A673 (cell line): ENCODE measurements around the gene FUT3. TPM values are rescaled to one million over a fixed set of nuclear protein-coding genes. Genes with fewer than 3 reads are reported as not detected.
"Not testable (repeated sequence)": the region's sequence is repeated elsewhere in the genome, so short reads cannot be mapped to it uniquely, and the experiment has no call there.

Experiments
- BruUV-seq: library from RNA; stranded (reverse); fragments of 400-500 nt; replicated peaks from 2 replicates; lab custom pipeline; 2021; lab: Mats Ljungman, UMichigan
- CTCF ChIA-PET: fragments of 300-600 bp; sonication (Branson Sonifier 250); formaldehyde crosslinking; loops from one replicate; lab custom pipeline; 2022; ENCODE audit warnings: antibody characterized with exemption; lab: Charles Lee
- POLR2A ChIA-PET: fragments of 300-600 bp; sonication (Branson Sonifier 250); formaldehyde crosslinking; loops from one replicate; lab custom pipeline; 2022; ENCODE audit warnings: antibody characterized with exemption; ENCODE audit not compliant: low non-redundant PET; lab: Charles Lee
- DNase-seq: peaks from one replicate; pipeline ENCODE4 v3.0.0-alpha.2; 2015; ENCODE audit warnings: low spot score
- H3K27ac ChIP-seq: fragments of 200-600 bp; sonication (generic); 2 replicates; pipeline ENCODE4 v1.5.1; 2016; ENCODE audit warnings: mixed run types, low read depth, mild to moderate bottlenecking, mixed read lengths, antibody characterized with exemption, low read length; ENCODE audit not compliant: poor library complexity, severe bottlenecking
- H3K27me3 ChIP-seq: fragments of 200-600 bp; sonication (generic); replicated peaks from 2 replicates; pipeline ENCODE4 v1.6.1; 2017; ENCODE audit warnings: mixed run types, low read depth, mild to moderate bottlenecking, mixed read lengths, antibody characterized with exemption, low read length; ENCODE audit not compliant: insufficient read depth, poor library complexity
- H3K36me3 ChIP-seq: fragments of 200-600 bp; sonication (generic); 2 replicates; pipeline ENCODE4 v1.6.1; 2016; ENCODE audit warnings: mixed run types, mild to moderate bottlenecking, mixed read lengths, antibody characterized with exemption, low read length; ENCODE audit not compliant: insufficient read depth, poor library complexity, severe bottlenecking
- H3K4me1 ChIP-seq: fragments of 200-600 bp; sonication (generic); 2 replicates; pipeline ENCODE4 v1.6.1; 2017; ENCODE audit warnings: mixed run types, mild to moderate bottlenecking, mixed read lengths, antibody characterized with exemption, low read length; ENCODE audit not compliant: insufficient read depth, poor library complexity, severe bottlenecking
- H3K4me3 ChIP-seq: fragments of 200-600 bp; sonication (generic); 2 replicates; pipeline ENCODE4 v1.5.1; 2016; ENCODE audit warnings: low read depth, mixed run types, mild to moderate bottlenecking, mixed read lengths, low read length; ENCODE audit not compliant: poor library complexity, severe bottlenecking
- H3K9me3 ChIP-seq: fragments of 200-600 bp; sonication (generic); 2 replicates; pipeline ENCODE4 v1.6.1; 2016; ENCODE audit warnings: mixed run types, low read depth, mild to moderate bottlenecking, mixed read lengths, antibody characterized with exemption, low read length; ENCODE audit not compliant: poor library complexity, severe bottlenecking
- EZH2 ChIP-seq: fragments of 200-600 bp; sonication (generic); IDR thresholded peaks from 2 replicates; pipeline ENCODE4 v1.6.1; 2017; ENCODE audit warnings: borderline replicate concordance, low read depth, mild to moderate bottlenecking, mixed read lengths, antibody characterized with exemption, low read length; ENCODE audit not compliant: poor library complexity, severe bottlenecking
- intact Hi-C: fragments of 100-400 bp; cut with micrococcal nuclease; formaldehyde crosslinking; loops from one replicate; pipeline ENCODE4 v1.10.0; 2022; ENCODE audit not compliant: unreplicated experiment
- total RNA-seq: library from RNA; stranded (reverse); gene quantifications from 2 replicates; pipeline ENCODE4 v1.2.3, GENCODE V29; 2021
- TF ChIP-seq, protein P1 (sequence below): fragments of 300-800, 200-600 bp; sonication (generic); conservative IDR thresholded peaks from 2 replicates; pipeline ENCODE4 v1.5.1; 2017; ENCODE audit warnings: low read depth, mild to moderate bottlenecking, antibody characterized with exemption, low read length, moderate library complexity, mixed read lengths

FUT3 gene
- total RNA-seq, 1 experiment from 2014 or later: not detected

DNA sequence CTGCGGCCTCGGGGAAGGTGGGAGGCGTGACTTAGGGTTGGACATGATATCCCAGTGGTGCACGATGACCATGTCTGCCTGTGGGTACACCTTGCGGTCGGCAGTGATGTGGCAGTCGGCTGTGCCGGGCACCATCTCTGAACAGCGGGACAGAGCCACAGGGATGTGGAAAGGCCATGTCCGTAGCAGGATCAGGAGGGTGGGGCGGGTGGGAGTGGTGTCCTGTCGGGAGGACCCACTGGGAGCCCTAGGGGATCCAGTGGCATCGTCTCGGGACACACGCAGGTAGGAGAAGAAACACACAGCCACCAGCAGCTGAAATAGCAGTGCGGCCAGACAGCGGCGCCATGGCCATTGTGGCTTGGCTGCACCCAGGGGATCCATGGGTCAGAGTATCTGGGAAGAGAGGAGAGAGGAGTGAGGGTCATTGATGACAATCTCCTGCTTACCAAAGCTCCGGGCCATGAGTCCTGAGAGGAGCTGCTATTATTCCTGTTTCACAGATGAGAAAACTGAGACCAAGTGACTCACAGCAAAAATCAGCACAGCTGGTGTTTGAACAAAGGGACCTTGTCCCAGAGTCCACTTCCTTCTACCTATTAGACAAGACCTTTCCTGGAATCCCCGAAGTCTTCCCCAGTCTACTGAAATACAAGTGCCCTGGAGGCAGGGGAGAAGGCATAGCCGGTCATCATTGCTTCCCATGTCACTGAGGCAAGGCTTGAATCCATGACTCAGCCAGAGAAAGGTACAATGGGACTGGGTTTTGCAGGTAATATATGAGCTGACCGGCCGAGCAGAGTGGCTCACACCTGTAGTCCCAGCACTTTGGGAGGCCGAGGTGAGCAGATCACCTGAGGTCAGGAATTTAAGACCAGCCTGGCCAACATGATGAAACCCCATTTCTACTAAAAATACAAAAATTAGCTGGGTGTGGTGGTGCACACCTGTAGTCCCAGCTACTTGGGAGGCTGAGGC, 6.5 kb downstream of the FUT3 start:
- CTCF ChIA-PET: no interaction called here
- Histone ChIP-seq H3K36me3 (no peaks in the 10 kb centered on the region), H3K4me3 (no peak overlapping the region), H3K27me3 (no peaks in the 10 kb centered on the region), H3K9me3 (no peaks in the 10 kb centered on the region), H3K27ac (no peak overlapping the region), H3K4me1 (no peaks in the 10 kb centered on the region)
- intact Hi-C loops: no loop called here
- TF ChIP-seq, protein P1, sequence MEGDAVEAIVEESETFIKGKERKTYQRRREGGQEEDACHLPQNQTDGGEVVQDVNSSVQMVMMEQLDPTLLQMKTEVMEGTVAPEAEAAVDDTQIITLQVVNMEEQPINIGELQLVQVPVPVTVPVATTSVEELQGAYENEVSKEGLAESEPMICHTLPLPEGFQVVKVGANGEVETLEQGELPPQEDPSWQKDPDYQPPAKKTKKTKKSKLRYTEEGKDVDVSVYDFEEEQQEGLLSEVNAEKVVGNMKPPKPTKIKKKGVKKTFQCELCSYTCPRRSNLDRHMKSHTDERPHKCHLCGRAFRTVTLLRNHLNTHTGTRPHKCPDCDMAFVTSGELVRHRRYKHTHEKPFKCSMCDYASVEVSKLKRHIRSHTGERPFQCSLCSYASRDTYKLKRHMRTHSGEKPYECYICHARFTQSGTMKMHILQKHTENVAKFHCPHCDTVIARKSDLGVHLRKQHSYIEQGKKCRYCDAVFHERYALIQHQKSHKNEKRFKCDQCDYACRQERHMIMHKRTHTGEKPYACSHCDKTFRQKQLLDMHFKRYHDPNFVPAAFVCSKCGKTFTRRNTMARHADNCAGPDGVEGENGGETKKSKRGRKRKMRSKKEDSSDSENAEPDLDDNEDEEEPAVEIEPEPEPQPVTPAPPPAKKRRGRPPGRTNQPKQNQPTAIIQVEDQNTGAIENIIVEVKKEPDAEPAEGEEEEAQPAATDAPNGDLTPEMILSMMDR: no peak
- no peak for TF ChIP-seq EZH2
- POLR2A ChIA-PET: no interaction called here
- DNase-seq: no peak
- no TSS peak for BruUV-seq

DNA sequence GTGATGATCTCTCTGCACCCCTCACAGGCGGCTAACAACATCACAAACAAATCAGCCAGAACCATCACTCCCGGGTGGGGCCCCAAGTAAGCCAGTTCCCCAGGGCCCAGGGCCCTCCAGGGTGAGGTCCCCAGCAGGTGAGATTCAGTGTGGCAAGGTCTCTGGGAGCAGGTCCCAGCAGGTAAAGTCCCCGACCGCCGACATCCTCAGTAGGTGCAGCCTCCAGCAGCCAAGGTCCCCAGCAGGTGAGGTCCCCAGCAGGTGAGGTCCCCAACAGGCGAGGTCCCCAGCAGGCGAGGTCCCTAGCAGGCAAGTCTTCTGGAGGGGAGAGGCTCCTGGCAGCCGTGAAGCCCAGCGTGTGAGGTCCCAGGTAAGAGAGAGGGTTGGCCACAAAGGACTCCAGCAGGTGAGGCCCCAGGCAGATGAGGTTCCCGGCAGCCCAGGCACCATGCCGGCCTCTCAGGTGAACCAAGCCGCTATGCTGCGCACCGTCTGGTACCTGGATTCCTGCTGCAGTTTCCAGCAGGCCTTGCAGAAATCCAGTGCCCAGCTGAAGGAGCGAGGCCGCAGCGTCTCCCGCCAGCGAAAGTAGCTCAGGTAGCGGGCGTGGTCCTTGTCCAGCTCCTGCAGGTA, 7.8 kb downstream of the FUT3 start:
- no peak for DNase-seq
- H3K4me3 ChIP-seq: no peak overlapping the region
- TF ChIP-seq, protein P1: no peak
- H3K27me3 ChIP-seq: no peaks in the 10 kb centered on the region
- no peaks in the 10 kb centered on the region for H3K4me1 ChIP-seq
- H3K36me3 ChIP-seq: no peaks in the 10 kb centered on the region
- POLR2A ChIA-PET: no interaction called here
- intact Hi-C loops: no loop called here
- H3K27ac ChIP-seq: no peak overlapping the region
- CTCF ChIA-PET: interaction anchor here (0.6 kb wide), 1 partner anchor 55 kb away, joined by 5 read pairs; no protein-coding TSS in a partner anchor
- H3K9me3 ChIP-seq: no peaks in the 10 kb centered on the region
- no TSS peak for BruUV-seq

DNA sequence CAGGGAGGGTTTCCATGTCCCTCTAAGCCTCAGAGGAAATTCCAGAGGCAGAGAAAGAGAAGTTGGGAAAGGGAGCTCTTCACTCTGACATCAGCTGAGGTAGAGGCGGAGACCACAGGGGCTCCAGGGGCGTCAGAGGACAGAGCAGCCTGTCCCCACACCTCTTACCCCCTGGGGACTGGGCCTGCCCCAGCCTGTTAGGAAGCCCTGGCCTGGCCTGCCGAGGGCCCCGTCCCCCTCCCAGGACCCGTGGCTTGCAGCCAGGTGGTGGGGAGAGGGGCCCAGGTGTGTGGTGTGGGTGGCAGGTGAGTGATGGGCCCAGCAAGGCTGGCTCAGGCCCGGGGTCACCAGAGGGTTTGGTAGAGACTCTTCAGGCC, 9.5 kb downstream of the FUT3 start:
- POLR2A ChIA-PET, H3K9me3 ChIP-seq, BruUV-seq, H3K4me3 ChIP-seq, H3K36me3 ChIP-seq, H3K4me1 ChIP-seq, H3K27ac ChIP-seq, H3K27me3 ChIP-seq, intact Hi-C loops, DNase-seq, CTCF ChIA-PET: not testable (repeated sequence)
